GM23338 (cell line): ENCODE results near the gene STK38L. TPM values are rescaled to one million over a fixed set of nuclear protein-coding genes. Genes with fewer than 3 reads are reported as not detected.

Experiments
- ATAC-seq: fragments of 200-7000 bp; cut with Tn5 transposase; 3 replicates; pipeline ENCODE4 v1.9.1; 2020
- DNase-seq: peaks from one replicate; pipeline ENCODE4 v3.0.0-alpha.2; 2015; ENCODE audit warnings: low spot score
- H2AFZ ChIP-seq: fragments of 200-600 bp; sonication (generic); 2 replicates; pipeline ENCODE4 v1.8.0; 2016; ENCODE audit warnings: antibody characterized with exemption, mild to moderate bottlenecking, moderate library complexity
- H3F3A ChIP-seq: fragments of 200-600 bp; sonication (generic); replicated peaks from 2 replicates; pipeline ENCODE4 v1.8.0; 2017; ENCODE audit warnings: antibody characterized with exemption, mixed run types, low read depth
- H3K27ac ChIP-seq: fragments of 200-600 bp; sonication (generic); 2 replicates; pipeline ENCODE4 v1.6.1; 2016; ENCODE audit warnings: low read depth
- H3K27me3 ChIP-seq: fragments of 200-600 bp; sonication (generic); 2 replicates; pipeline ENCODE4 v1.8.0; 2016; ENCODE audit warnings: mild to moderate bottlenecking, mixed run types, moderate library complexity; ENCODE audit not compliant: insufficient read depth
- H3K36me3 ChIP-seq: fragments of 200-600 bp; sonication (generic); 2 replicates; pipeline ENCODE4 v1.8.0; 2016; ENCODE audit warnings: mild to moderate bottlenecking; ENCODE audit not compliant: insufficient read depth
- H3K4me1 ChIP-seq: fragments of 200-600 bp; sonication (generic); 2 replicates; pipeline ENCODE4 v1.8.0; 2016; ENCODE audit warnings: mild to moderate bottlenecking, moderate library complexity; ENCODE audit not compliant: insufficient read depth
- H3K4me2 ChIP-seq: fragments of 200-600 bp; sonication (generic); 2 replicates; pipeline ENCODE4 v1.7.1; 2017; ENCODE audit warnings: mixed run types
- H3K4me3 ChIP-seq: fragments of 200-600 bp; sonication (generic); 2 replicates; pipeline ENCODE4 v1.6.1; 2016; ENCODE audit warnings: mixed run types
- H3K79me2 ChIP-seq: fragments of 200-600 bp; sonication (generic); replicated peaks from 2 replicates; pipeline ENCODE4 v1.8.0; 2017; ENCODE audit warnings: mild to moderate bottlenecking; ENCODE audit not compliant: insufficient read depth
- H3K9me2 ChIP-seq: fragments of 200-600 bp; sonication (generic); 2 replicates; pipeline ENCODE4 v1.8.0; 2017; ENCODE audit not compliant: insufficient read depth
- H4K20me1 ChIP-seq: fragments of 200-600 bp; sonication (generic); replicated peaks from 2 replicates; pipeline ENCODE4 v1.8.0; 2017; ENCODE audit warnings: mild to moderate bottlenecking; ENCODE audit not compliant: insufficient read depth
- H3K27ac Mint-ChIP-seq: 2 replicates; pipeline ENCODE4 v1.8.0; 2020; ENCODE audit warnings: inconsistent platforms, mild to moderate bottlenecking, moderate library complexity, mixed read lengths
- H3K27me3 Mint-ChIP-seq: 3 replicates; pipeline ENCODE4 v1.8.0; 2022; ENCODE audit warnings: low read depth, mild to moderate bottlenecking, moderate library complexity, mixed read lengths, inconsistent platforms; ENCODE audit not compliant: insufficient read depth, poor library complexity
- H3K36me3 Mint-ChIP-seq: 3 replicates; pipeline ENCODE4 v1.8.0; 2021; ENCODE audit warnings: low read depth, mild to moderate bottlenecking, inconsistent platforms, moderate library complexity, mixed read lengths
- H3K4me1 Mint-ChIP-seq: 3 replicates; pipeline ENCODE4 v1.8.0; 2020; ENCODE audit warnings: mild to moderate bottlenecking, inconsistent platforms, mixed read lengths
- H3K4me3 Mint-ChIP-seq: 3 replicates; pipeline ENCODE4 v1.8.0; 2021; ENCODE audit warnings: moderate library complexity, mild to moderate bottlenecking, inconsistent platforms, mixed read lengths
- H3K9me3 Mint-ChIP-seq: 3 replicates; pipeline ENCODE4 v1.8.0; 2020; ENCODE audit warnings: moderate library complexity, mild to moderate bottlenecking, inconsistent platforms, mixed read lengths
- CREB1 ChIP-seq: fragments of 250-450 bp; sonication (Bioruptor Pico); IDR thresholded peaks from 2 replicates; pipeline ENCODE4 v1.5.0; 2020; ENCODE audit warnings: low read depth, mild to moderate bottlenecking, moderate library complexity
- CTCF ChIP-seq, 2 experiments: fragments of 200-600 bp in 1 of 2; sonication (generic) in 1 of 2; conservative IDR thresholded peaks; 2 replicates each; pipeline versions ENCODE4 v1.5.1 to v1.6.1; 2016 to 2017; ENCODE audit warnings: antibody characterized with exemption in 2 of 2, low read depth in 2 of 2, mild to moderate bottlenecking in 2 of 2, moderate library complexity in 1 of 2
- ETS1 ChIP-seq: IDR thresholded peaks from 2 replicates; pipeline ENCODE4 v1.6.1; 2016; ENCODE audit warnings: antibody characterized with exemption
- EZH2 ChIP-seq: fragments of 200-600 bp; sonication (generic); IDR thresholded peaks from one replicate; pipeline ENCODE4 v1.8.0; 2017; ENCODE audit warnings: antibody characterized with exemption, mild to moderate bottlenecking, low read depth; ENCODE audit not compliant: unreplicated experiment
- EZH2phosphoT487 ChIP-seq: fragments of 200-600 bp; sonication (generic); IDR thresholded peaks from one replicate; pipeline ENCODE4 v1.8.1; 2018; ENCODE audit warnings: antibody characterized with exemption; ENCODE audit not compliant: unreplicated experiment
- JUNB ChIP-seq: IDR thresholded peaks from one replicate; pipeline ENCODE4 v1.6.1; 2016; ENCODE audit warnings: antibody characterized with exemption; ENCODE audit not compliant: unreplicated experiment
- NANOG ChIP-seq: IDR thresholded peaks from 2 replicates; pipeline ENCODE4 v1.6.1; 2016; ENCODE audit warnings: antibody characterized with exemption, borderline replicate concordance
- POLR2AphosphoS5 ChIP-seq: IDR thresholded peaks from 2 replicates; pipeline ENCODE4 v1.6.1; 2016; ENCODE audit warnings: antibody characterized with exemption, low read depth
- REST ChIP-seq: IDR thresholded peaks from one replicate; pipeline ENCODE4 v1.6.1; 2018; ENCODE audit warnings: antibody characterized with exemption; ENCODE audit not compliant: unreplicated experiment
- STAT1 ChIP-seq: IDR thresholded peaks from one replicate; pipeline ENCODE4 v1.6.1; 2016; ENCODE audit warnings: antibody characterized with exemption; ENCODE audit not compliant: unreplicated experiment
- ZNF114 ChIP-seq: fragments of 250-450 bp; sonication (Bioruptor Pico); IDR thresholded peaks from 2 replicates; pipeline ENCODE4 v1.5.0; 2020; ENCODE audit warnings: mild to moderate bottlenecking, moderate library complexity
- ZNF331 ChIP-seq: fragments of 250-450 bp; sonication (Bioruptor Pico); IDR thresholded peaks from 2 replicates; pipeline ENCODE4 v1.5.0; 2020; ENCODE audit warnings: low read depth, mild to moderate bottlenecking, moderate library complexity
- polyA plus RNA-seq: library from polyadenylated mRNA; unstranded; fragments of >200 nt; fragmentation: Nextera tagmentation; extraction: Ambion mirVana; gene quantifications from 2 replicates; pipeline ENCODE4 v1.2.1, GENCODE V29; 2016
- total RNA-seq: library from RNA; depleted of rRNA; stranded (reverse); fragments of >200 nt; shearing (Covaris generic); gene quantifications from 2 replicates; pipeline ENCODE4 v1.2.3, GENCODE V29; 2014

Gene STK38L
- total and polyA plus RNA-seq, 2 experiments from 2014 or later = 28.9 to 56.5 TPM

- TF ChIP-seq REST (no peak), ZNF331 (CRISPR knock-in tag) (no peak), ETS1 (no peak), ZNF114 (no peak), CTCF (conservative IDR thresholded peaks at IDR 0.05; ENCODE audit: low read depth in 2 of 2) (no peak), EZH2 (no peak), STAT1 (no peak)
These were observed 35.7 kb downstream of the STK38L start (continued) for GRCh38 chr12:27279826-27280225.

- Histone ChIP-seq H3K36me3 (no peaks in the 10 kb centered on the region), H3K9me2 (no peaks in the 10 kb centered on the region), H3F3A (no peaks in the 10 kb centered on the region), H3K4me2 (no peak overlapping the region), H3K4me1 (peaks cover 54% of the 10 kb centered on the region), H3K79me2 (peaks cover 28% of the 10 kb centered on the region), H3K4me3 (no peak overlapping the region), H3K27ac (no peak overlapping the region), H2AFZ (no peak overlapping the region), H3K27me3 (no peaks in the 10 kb centered on the region), H4K20me1 (no peaks in the 10 kb centered on the region)
- Mint-ChIP-seq H3K4me3 (no peak overlapping the region), H3K4me1 (peaks cover 40% of the 10 kb centered on the region), H3K27ac (no peak overlapping the region), H3K36me3 (no peaks in the 10 kb centered on the region), H3K9me3 (no peaks in the 10 kb centered on the region), H3K27me3 (no peaks in the 10 kb centered on the region)
- ATAC-seq (no peak), DNase-seq (no peak)
- TF ChIP-seq ETS1 = no peak
- no peak for TF ChIP-seq REST
- no peak for TF ChIP-seq EZH2phosphoT487
- TF ChIP-seq POLR2AphosphoS5 = no peak
- TF ChIP-seq CREB1 (CRISPR knock-in tag) = no peak
- TF ChIP-seq ZNF331 (CRISPR knock-in tag) = no peak
- TF ChIP-seq EZH2 = no peak
- TF ChIP-seq NANOG = no peak
- no peak for TF ChIP-seq STAT1
- no peak for TF ChIP-seq CTCF (conservative IDR thresholded peaks at IDR 0.05; ENCODE audit: low read depth in 2 of 2)
- TF ChIP-seq JUNB = no peak
- TF ChIP-seq ZNF114 = no peak
These were observed 36.3 kb downstream of the STK38L start for GRCh38 chr12:27280412-27280811.
